Stomach (tissue), 4 donors: ENCODE measurements around the gene FAM3B.
A peak's percentile ranks its signal among the peaks of the same experiment; 100 is the strongest.

Source experiments
- CTCF ChIP-seq, 7 experiments: fragments of 450-650 bp in 4 of 7; fragments of 200-600 bp in 3 of 7; sonication (generic) in 3 of 7; IDR thresholded peaks; one replicate each; pipeline ENCODE4 v1.5.1; 2016 to 2019; ENCODE audit warnings: antibody characterized with exemption in 7 of 7, control low read depth in 2 of 7, mild to moderate bottlenecking in 1 of 7
- EP300 ChIP-seq: sonication (generic); formaldehyde crosslinking; IDR thresholded peaks from one replicate; pipeline ENCODE4 v1.6.1; 2017; ENCODE audit warnings: antibody characterized with exemption
- POLR2A ChIP-seq, 4 donors: fragments of 450-650 bp; IDR thresholded peaks; one replicate each; pipeline ENCODE4 v1.6.1; 2016; ENCODE audit warnings: antibody characterized with exemption in 4 of 4, control low read depth in 2 of 4, mild to moderate bottlenecking in 1 of 4, moderate library complexity in 1 of 4
- POLR2AphosphoS5 ChIP-seq, 3 donors: sonication (generic); formaldehyde crosslinking; IDR thresholded peaks; one replicate each; pipeline ENCODE4 v1.6.1; 2016; ENCODE audit warnings: antibody characterized with exemption in 3 of 3

GRCh38 chr21:41316200-41317062 lies at the start of gene FAM3B:
- TF ChIP-seq POLR2A (IDR thresholded peaks at IDR 0.05) (peak in 1 of 4 donors; percentile 36), EP300 (no peak), POLR2AphosphoS5 (IDR thresholded peaks at IDR 0.05) (peak in 1 of 3 donors; percentile 77), CTCF (IDR thresholded peaks at IDR 0.05) (no peak)
